Caco-2 (cell line): ENCODE results near the gene BCL7A. TPM values are rescaled to one million over a fixed set of nuclear protein-coding genes. Genes with fewer than 3 reads are reported as not detected.

Experiments used
- BruUV-seq: library from RNA; stranded (reverse); fragments of 400-500 nt; replicated peaks from 2 replicates; lab custom pipeline; 2021; lab: Mats Ljungman, UMichigan
- CTCF ChIA-PET: fragments of 300-600 bp; sonication (Branson Sonifier 250); formaldehyde crosslinking; loops from one replicate; lab custom pipeline; 2022; ENCODE audit warnings: antibody characterized with exemption; lab: Charles Lee
- POLR2A ChIA-PET: fragments of 300-600 bp; sonication (Branson Sonifier 250); formaldehyde crosslinking; loops from one replicate; lab custom pipeline; 2022; ENCODE audit warnings: antibody characterized with exemption; lab: Charles Lee
- DNase-seq, 2 experiments: peaks; one replicate each; pipeline versions ENCODE4 v3.0.0 to v3.0.0-alpha.2; 2020 to 2022
- H3K27me3 ChIP-seq: replicated peaks from 2 replicates; pipeline ENCODE4 v1.6.0; 2011; ENCODE audit warnings: low read length; ENCODE audit not compliant: control insufficient read depth, insufficient read depth
- H3K36me3 ChIP-seq: 2 replicates; pipeline ENCODE4 v1.5.1; 2011; ENCODE audit warnings: low read length; ENCODE audit not compliant: control insufficient read depth, insufficient read depth
- H3K4me1 ChIP-seq: fragments of 250-450 bp; sonication (Bioruptor Pico); 2 replicates; pipeline ENCODE4 v1.5.1; 2020; ENCODE audit warnings: mild to moderate bottlenecking
- H3K4me3 ChIP-seq: 2 replicates; pipeline ENCODE4 v1.5.1; 2011; ENCODE audit warnings: low read depth, mild to moderate bottlenecking, control low read depth, low read length
- H3K9me3 ChIP-seq: fragments of 250-450 bp; sonication (Bioruptor Pico); 2 replicates; pipeline ENCODE4 v1.5.1; 2020; ENCODE audit warnings: mild to moderate bottlenecking, moderate library complexity
- H3K27ac Mint-ChIP-seq: one replicate; pipeline ENCODE4 v1.8.0; 2022; ENCODE audit warnings: mixed read lengths; ENCODE audit not compliant: unreplicated experiment
- H3K27me3 Mint-ChIP-seq: one replicate; pipeline ENCODE4 v1.8.0; 2022; ENCODE audit warnings: mixed read lengths; ENCODE audit not compliant: insufficient read depth, unreplicated experiment
- H3K36me3 Mint-ChIP-seq: one replicate; pipeline ENCODE4 v1.8.0; 2022; ENCODE audit warnings: mild to moderate bottlenecking, mixed read lengths; ENCODE audit not compliant: insufficient read depth, unreplicated experiment
- H3K4me1 Mint-ChIP-seq: one replicate; pipeline ENCODE4 v1.8.0; 2022; ENCODE audit warnings: low read depth, mixed read lengths; ENCODE audit not compliant: unreplicated experiment
- H3K4me3 Mint-ChIP-seq: one replicate; pipeline ENCODE4 v1.8.0; 2022; ENCODE audit warnings: mild to moderate bottlenecking, moderate library complexity, mixed read lengths; ENCODE audit not compliant: unreplicated experiment
- H3K9me3 Mint-ChIP-seq: one replicate; pipeline ENCODE4 v1.8.0; 2022; ENCODE audit warnings: mixed read lengths; ENCODE audit not compliant: unreplicated experiment
- CTCF ChIP-seq, 2 experiments: fragments of 200-600 bp in 1 of 2; IDR thresholded peaks; 1 replicate in 1 of 2; 2 replicates in 1 of 2; pipeline versions ENCODE4 v1.5.1 to v1.8.0; 2011 to 2022; ENCODE audit warnings: antibody characterized with exemption in 1 of 2, control low read depth in 1 of 2, inconsistent platforms in 1 of 2, low read depth in 1 of 2, low read length in 1 of 2, mild to moderate bottlenecking in 1 of 2, moderate library complexity in 1 of 2; ENCODE audit not compliant: insufficient read depth in 1 of 2, severe bottlenecking in 1 of 2, unreplicated experiment in 1 of 2
- intact Hi-C: fragments of 100-400 bp; cut with micrococcal nuclease; formaldehyde crosslinking; loops from one replicate; pipeline ENCODE4 v1.10.0; 2022; ENCODE audit not compliant: unreplicated experiment
- total RNA-seq: library from RNA; stranded (reverse); gene quantifications from 2 replicates; pipeline ENCODE4 v1.2.3, GENCODE V29; 2022

BCL7A gene
- total RNA-seq, 1 experiment from 2014 or later = 15.5 TPM

GRCh38 chr12:122086641-122087285 is 65.1 kb downstream of the BCL7A start:
- Histone ChIP-seq H3K27me3 (no peaks in the 10 kb centered on the region), H3K4me3 (no peak overlapping the region), H3K36me3 (no peaks in the 10 kb centered on the region; the same call in 1 of the 2 replicates), H3K4me1 (peaks cover 9% of the 10 kb centered on the region; the same call in 1 of the 2 replicates), H3K9me3 (no peaks in the 10 kb centered on the region)
- no peak for DNase-seq
- H3K9me3 Mint-ChIP-seq = no peaks in the 10 kb centered on the region
- BruUV-seq = no TSS peak
- ChIA-PET POLR2A (interaction anchor here (1.6 kb wide), 1 partner anchor 8 kb away, joined by 7 read pairs; the partner anchor contains the start of gene MLXIP), CTCF (no interaction called here)
- H3K4me1 Mint-ChIP-seq = peaks cover 4% of the 10 kb centered on the region
- no peak for TF ChIP-seq CTCF (IDR thresholded peaks at IDR 0.05; ENCODE audit: insufficient read depth in 1 of 2, low read depth in 1 of 2, low read length in 1 of 2, severe bottlenecking in 1 of 2, unreplicated experiment in 1 of 2)
- H3K27me3 Mint-ChIP-seq = no peaks in the 10 kb centered on the region
- intact Hi-C loops = no loop called here
- no peak overlapping the region for H3K4me3 Mint-ChIP-seq
- no peak overlapping the region for H3K27ac Mint-ChIP-seq
- H3K36me3 Mint-ChIP-seq = peaks cover 15% of the 10 kb centered on the region

- Histone ChIP-seq H3K4me3 (no peak overlapping the region), H3K36me3 (no peaks in the 10 kb centered on the region; the same call in 1 of the 2 replicates), H3K9me3 (no peaks in the 10 kb centered on the region), H3K27me3 (no peaks in the 10 kb centered on the region), H3K4me1 (peaks cover 9% of the 10 kb centered on the region; the same call in 1 of the 2 replicates)
- no peak for TF ChIP-seq CTCF (IDR thresholded peaks at IDR 0.05; ENCODE audit: insufficient read depth in 1 of 2, low read depth in 1 of 2, low read length in 1 of 2, severe bottlenecking in 1 of 2, unreplicated experiment in 1 of 2)
- Mint-ChIP-seq H3K36me3 (peaks cover 15% of the 10 kb centered on the region), H3K4me3 (no peak overlapping the region), H3K4me1 (no peaks in the 10 kb centered on the region), H3K27me3 (no peaks in the 10 kb centered on the region), H3K9me3 (no peaks in the 10 kb centered on the region), H3K27ac (no peak overlapping the region)
- ChIA-PET CTCF (no interaction called here), POLR2A (interaction anchor here (0.8 to 1.6 kb wide), 2 partner anchors 9 to 16 kb away, joined by 3 to 7 read pairs; partner anchors contain the start of gene MLXIP)
- intact Hi-C loops = no loop called here
- DNase-seq = no peak
- no TSS peak for BruUV-seq
Observed at GRCh38 chr12:122087431-122088178, 65.9 kb downstream of the BCL7A start.

GRCh38 chr12:122088179-122088810 is 66.6 kb downstream of the BCL7A start:
- no TSS peak for BruUV-seq
- Histone ChIP-seq H3K4me1 (peaks cover 9% of the 10 kb centered on the region; the same call in 1 of the 2 replicates), H3K4me3 (no peak overlapping the region), H3K36me3 (no peaks in the 10 kb centered on the region; the same call in 1 of the 2 replicates), H3K9me3 (no peaks in the 10 kb centered on the region), H3K27me3 (no peaks in the 10 kb centered on the region)
- H3K9me3 Mint-ChIP-seq = no peaks in the 10 kb centered on the region
- DNase-seq = no peak
- H3K36me3 Mint-ChIP-seq = peaks cover 14% of the 10 kb centered on the region
- H3K27me3 Mint-ChIP-seq = no peaks in the 10 kb centered on the region
- no peak for TF ChIP-seq CTCF (IDR thresholded peaks at IDR 0.05; ENCODE audit: insufficient read depth in 1 of 2, low read depth in 1 of 2, low read length in 1 of 2, severe bottlenecking in 1 of 2, unreplicated experiment in 1 of 2)
- ChIA-PET POLR2A (interaction anchor here (0.8 to 1.6 kb wide), 3 partner anchors 10 to 17 kb away, joined by 3 to 7 read pairs (median 5); partner anchors contain the start of gene MLXIP), CTCF (no interaction called here)
- intact Hi-C loops = no loop called here
- H3K4me3 Mint-ChIP-seq = no peak overlapping the region
- no peaks in the 10 kb centered on the region for H3K4me1 Mint-ChIP-seq
- no peak overlapping the region for H3K27ac Mint-ChIP-seq
